Stimulated activated CD4-positive, alpha-beta T cell treated with anti-CD3 and anti-CD28 coated beads, Interleukin-4, amount 100 ng/mL, for 1 hour (primary cell): Measurements from ENCODE around the gene TEF.

Experiments
- DNase-seq: peaks from one replicate; pipeline ENCODE4 v3.0.0-alpha.2; 2020

TEF gene

GRCh38 chr22:41381329-41382097 lies at the start of gene TEF:
TEF (plus strand) TSS chr22:41381942; CDS start chr22:41382045, 103 bp downstream.
- peak; percentile 99 for DNase-seq

GRCh38 chr22:41332217-41332939 lies 49.4 kb upstream of the TEF start:
- DNase-seq: no peak

- DNase-seq: no peak
Measured at GRCh38 chr22:41333806-41334205, 47.9 kb upstream of the TEF start.

- DNase-seq: no peak
Measured at GRCh38 chr22:41334215-41334614, 47.5 kb upstream of the TEF start.

GRCh38 chr22:41334951-41335635 lies 46.6 kb upstream of the TEF start:
- DNase-seq: no peak

- no peak for DNase-seq
Measured at GRCh38 chr22:41338614-41339212, 43.0 kb upstream of the TEF start.

- DNase-seq: no peak
Measured at GRCh38 chr22:41339823-41340222, 41.9 kb upstream of the TEF start.

GRCh38 chr22:41340357-41340756 lies 41.4 kb upstream of the TEF start:
- DNase-seq: no peak

GRCh38 chr22:41341012-41341411 lies 40.7 kb upstream of the TEF start:
- no peak for DNase-seq

- DNase-seq: no peak
Measured at GRCh38 chr22:41341990-41342389, 39.8 kb upstream of the TEF start.

GRCh38 chr22:41343300-41343699 lies 38.4 kb upstream of the TEF start:
- DNase-seq: no peak

- no peak for DNase-seq
Measured at GRCh38 chr22:41343717-41344116, 38.0 kb upstream of the TEF start.

GRCh38 chr22:41344189-41344788 lies 37.5 kb upstream of the TEF start:
- DNase-seq: no peak

- no peak for DNase-seq
Measured at GRCh38 chr22:41345807-41346335, 35.9 kb upstream of the TEF start.

GRCh38 chr22:41347066-41347859 lies 34.5 kb upstream of the TEF start:
- DNase-seq: no peak

- DNase-seq: no peak
Measured at GRCh38 chr22:41348964-41349484, 32.7 kb upstream of the TEF start.

- no peak for DNase-seq
Measured at GRCh38 chr22:41350087-41350486, 31.7 kb upstream of the TEF start.

- no peak for DNase-seq
Measured at GRCh38 chr22:41351011-41351410, 30.7 kb upstream of the TEF start.

- DNase-seq: no peak
Measured at GRCh38 chr22:41352058-41352457, 29.7 kb upstream of the TEF start.

- no peak for DNase-seq
Measured at GRCh38 chr22:41353862-41354575, 27.7 kb upstream of the TEF start.

- no peak for DNase-seq
Measured at GRCh38 chr22:41354979-41355378, 26.8 kb upstream of the TEF start.
